Neural cell (in vitro differentiated cells): ENCODE measurements around the gene DCUN1D3. TPM values are rescaled to one million over a fixed set of nuclear protein-coding genes. Genes with fewer than 3 reads are reported as not detected.

Source experiments
- H2AFZ ChIP-seq: fragments of 200-600, 300-800 bp; sonication (generic), shearing (Covaris generic); 2 replicates; pipeline ENCODE4 v1.6.0; 2014; ENCODE audit warnings: low read depth, mild to moderate bottlenecking, antibody characterized with exemption, low read length, moderate library complexity
- H3F3A ChIP-seq: fragments of 200-600 bp; shearing (Covaris generic); 2 replicates; pipeline ENCODE4 v1.6.1; 2016; ENCODE audit warnings: mild to moderate bottlenecking, moderate library complexity, mixed read lengths, antibody characterized with exemption, low read length; ENCODE audit not compliant: insufficient read depth, poor library complexity, severe bottlenecking
- H3K27ac ChIP-seq: fragments of 200-600, 300-800 bp; sonication (generic), shearing (Covaris generic); 2 replicates; pipeline ENCODE4 v1.5.1; 2014; ENCODE audit warnings: mild to moderate bottlenecking, low read length, moderate library complexity
- H3K27me3 ChIP-seq: fragments of 300-800, 200-600 bp; sonication (generic), shearing (Covaris generic); 2 replicates; pipeline ENCODE4 v1.6.0; 2014; ENCODE audit warnings: mild to moderate bottlenecking, low read depth, low read length, moderate library complexity; ENCODE audit not compliant: insufficient read depth
- H3K36me3 ChIP-seq: fragments of 300-800, 200-600 bp; sonication (generic), shearing (Covaris generic); 2 replicates; pipeline ENCODE4 v1.5.1; 2014; ENCODE audit warnings: mild to moderate bottlenecking, antibody characterized with exemption, low read length, moderate library complexity; ENCODE audit not compliant: insufficient read depth
- H3K4me2 ChIP-seq: fragments of 300-800, 200-600 bp; sonication (generic), shearing (Covaris generic); 2 replicates; pipeline ENCODE4 v1.6.0; 2014; ENCODE audit warnings: mild to moderate bottlenecking, low read length
- H3K4me3 ChIP-seq: fragments of 300-800, 200-600 bp; sonication (generic), shearing (Covaris generic); 2 replicates; pipeline ENCODE4 v1.5.1; 2014; ENCODE audit warnings: mild to moderate bottlenecking, low read length, moderate library complexity
- H3K79me2 ChIP-seq: fragments of 200-600 bp; shearing (Covaris generic); replicated peaks from 2 replicates; pipeline ENCODE4 v1.6.0; 2014; ENCODE audit warnings: mild to moderate bottlenecking, low read length, moderate library complexity; ENCODE audit not compliant: insufficient read depth
- H3K9ac ChIP-seq: fragments of 300-800, 200-600 bp; sonication (generic), shearing (Covaris generic); 2 replicates; pipeline ENCODE4 v1.6.1; 2016; ENCODE audit warnings: mild to moderate bottlenecking, low read length, mixed read lengths
- H3K9me2 ChIP-seq: fragments of 200-600 bp; shearing (Covaris generic); 2 replicates; pipeline ENCODE4 v1.6.1; 2016; ENCODE audit warnings: mild to moderate bottlenecking, low read length, mixed read lengths; ENCODE audit not compliant: insufficient read depth
- H3K9me3 ChIP-seq: fragments of 200-600, 300-800 bp; sonication (generic), shearing (Covaris generic); 2 replicates; pipeline ENCODE4 v1.6.1; 2016; ENCODE audit warnings: mild to moderate bottlenecking, mixed run types, low read length, moderate library complexity, mixed read lengths
- H4K20me1 ChIP-seq: fragments of 200-600 bp; shearing (Covaris generic); 2 replicates; pipeline ENCODE4 v1.6.1; 2016; ENCODE audit warnings: mild to moderate bottlenecking, mixed run types; ENCODE audit not compliant: insufficient read depth
- CTCF ChIP-seq: fragments of 450-650 bp; IDR thresholded peaks from 2 replicates; pipeline ENCODE4 v1.5.1; 2014; ENCODE audit warnings: antibody characterized with exemption, mild to moderate bottlenecking, moderate library complexity; ENCODE audit not compliant: poor library complexity, severe bottlenecking
- EP300 ChIP-seq: fragments of 450-650 bp; conservative IDR thresholded peaks from 2 replicates; pipeline ENCODE4 v1.6.1; 2014; ENCODE audit warnings: antibody characterized with exemption, mild to moderate bottlenecking, moderate library complexity; ENCODE audit not compliant: poor library complexity, severe bottlenecking
- EZH2 ChIP-seq: fragments of 200-600, 300-800 bp; shearing (Covaris generic), sonication (generic); IDR thresholded peaks from 2 replicates; pipeline ENCODE4 v1.6.1; 2014; ENCODE audit warnings: antibody characterized with exemption, low read length, borderline replicate concordance, mild to moderate bottlenecking; ENCODE audit not compliant: insufficient read depth, poor library complexity, severe bottlenecking
- MXI1 ChIP-seq: fragments of 450-650 bp; conservative IDR thresholded peaks from 2 replicates; pipeline ENCODE4 v1.6.1; 2014; ENCODE audit warnings: antibody characterized with exemption, mild to moderate bottlenecking; ENCODE audit not compliant: poor library complexity, severe bottlenecking
- POLR2AphosphoS5 ChIP-seq: IDR thresholded peaks from 2 replicates; pipeline ENCODE4 v1.6.1; 2012
- RAD21 ChIP-seq: fragments of 450-650 bp; conservative IDR thresholded peaks from 2 replicates; pipeline ENCODE4 v1.6.1; 2014; ENCODE audit warnings: antibody characterized with exemption, mild to moderate bottlenecking, moderate library complexity
- REST ChIP-seq: IDR thresholded peaks from 2 replicates; pipeline ENCODE4 v1.6.1; 2012; ENCODE audit warnings: borderline replicate concordance
- SMC3 ChIP-seq: fragments of 450-650 bp; conservative IDR thresholded peaks from 2 replicates; pipeline ENCODE4 v1.6.1; 2014; ENCODE audit warnings: antibody characterized with exemption, mild to moderate bottlenecking, moderate library complexity; ENCODE audit not compliant: poor library complexity
- TAF1 ChIP-seq: IDR thresholded peaks from 2 replicates; pipeline ENCODE4 v1.6.1; 2012; ENCODE audit warnings: low read depth
- polyA plus RNA-seq: library from polyadenylated mRNA; depleted of rRNA; stranded (reverse); fragments of >200 nt; gene quantifications from 2 replicates; pipeline ENCODE4 v1.2.3, GENCODE V29; 2014

Gene DCUN1D3
- polyA plus RNA-seq, 1 donor from 2014 or later, result 9.2 TPM

GRCh38 chr16:20918486-20919239, 18.5 kb upstream of the DCUN1D3 start:
- Histone ChIP-seq H3K4me2 (no peak overlapping the region), H2AFZ (no peak overlapping the region)

GRCh38 chr16:20916942-20917341, 16.8 kb upstream of the DCUN1D3 start:
- TF ChIP-seq RAD21 (no peak), CTCF (no peak), REST (no peak), POLR2AphosphoS5 (no peak)
- Histone ChIP-seq H3K9me2 (no peaks in the 10 kb centered on the region), H3K4me2 (no peak overlapping the region), H3K4me3 (no peak overlapping the region), H2AFZ (no peak overlapping the region), H3K27me3 (no peaks in the 10 kb centered on the region), H3K79me2 (no peaks in the 10 kb centered on the region), H3K36me3 (no peaks in the 10 kb centered on the region), H3K9ac (no peak overlapping the region), H4K20me1 (no peaks in the 10 kb centered on the region), H3F3A (no peaks in the 10 kb centered on the region), H3K27ac (no peak overlapping the region), H3K9me3 (no peaks in the 10 kb centered on the region)

More at GRCh38 chr16:20918486-20919239, 18.5 kb upstream of the DCUN1D3 start:
- Histone ChIP-seq H3K9ac (no peak overlapping the region), H3K27ac (no peak overlapping the region), H4K20me1 (no peaks in the 10 kb centered on the region), H3F3A (no peaks in the 10 kb centered on the region), H3K9me3 (no peaks in the 10 kb centered on the region), H3K27me3 (no peaks in the 10 kb centered on the region), H3K79me2 (no peaks in the 10 kb centered on the region), H3K36me3 (no peaks in the 10 kb centered on the region), H3K4me3 (no peak overlapping the region), H3K9me2 (no peaks in the 10 kb centered on the region)
- no peak for TF ChIP-seq REST
- TF ChIP-seq EZH2, result no peak
- TF ChIP-seq TAF1, result no peak
- TF ChIP-seq SMC3, result no peak
- TF ChIP-seq POLR2AphosphoS5, result no peak
- TF ChIP-seq RAD21, result no peak
- TF ChIP-seq EP300, result no peak
- TF ChIP-seq MXI1, result no peak
